Measurements from ENCODE around the gene SNRPD2.

The SNRPD2 gene

GRCh38 chr19:45691516-45692186, at the start of gene SNRPD2:
Gene SNRPD2 (minus strand): TSS chr19:45691953. CDS start chr19:45691888, 65 bp downstream.
- Histone ChIP-seq H3K36me3 (ENCODE audit: control insufficient read depth, insufficient read depth, low read length) (no peaks in the 10 kb centered on the region), H2AFZ (peak within 1 kb of the TSS; percentile 96), H3K4me2 (ENCODE audit: low read length) (peak within 1 kb of the TSS; percentile 79), H3K4me1 (no peaks in the 10 kb centered on the region), H3K79me2 (no peaks in the 10 kb centered on the region), H3K27me3 (ENCODE audit: control insufficient read depth, insufficient read depth, low read length) (no peaks in the 10 kb centered on the region), H3K9ac (peak within 1 kb of the TSS; percentile 78), H3K4me3 (ENCODE audit: low read depth, low read length) (peak within 1 kb of the TSS; percentile 74), H3K27ac (peak within 1 kb of the TSS; percentile 86), H3K9me3 (ENCODE audit: control insufficient read depth, low read length) (no peaks in the 10 kb centered on the region)
- no peak for TF ChIP-seq CTCF (IDR thresholded peaks at IDR 0.05)

DNA sequence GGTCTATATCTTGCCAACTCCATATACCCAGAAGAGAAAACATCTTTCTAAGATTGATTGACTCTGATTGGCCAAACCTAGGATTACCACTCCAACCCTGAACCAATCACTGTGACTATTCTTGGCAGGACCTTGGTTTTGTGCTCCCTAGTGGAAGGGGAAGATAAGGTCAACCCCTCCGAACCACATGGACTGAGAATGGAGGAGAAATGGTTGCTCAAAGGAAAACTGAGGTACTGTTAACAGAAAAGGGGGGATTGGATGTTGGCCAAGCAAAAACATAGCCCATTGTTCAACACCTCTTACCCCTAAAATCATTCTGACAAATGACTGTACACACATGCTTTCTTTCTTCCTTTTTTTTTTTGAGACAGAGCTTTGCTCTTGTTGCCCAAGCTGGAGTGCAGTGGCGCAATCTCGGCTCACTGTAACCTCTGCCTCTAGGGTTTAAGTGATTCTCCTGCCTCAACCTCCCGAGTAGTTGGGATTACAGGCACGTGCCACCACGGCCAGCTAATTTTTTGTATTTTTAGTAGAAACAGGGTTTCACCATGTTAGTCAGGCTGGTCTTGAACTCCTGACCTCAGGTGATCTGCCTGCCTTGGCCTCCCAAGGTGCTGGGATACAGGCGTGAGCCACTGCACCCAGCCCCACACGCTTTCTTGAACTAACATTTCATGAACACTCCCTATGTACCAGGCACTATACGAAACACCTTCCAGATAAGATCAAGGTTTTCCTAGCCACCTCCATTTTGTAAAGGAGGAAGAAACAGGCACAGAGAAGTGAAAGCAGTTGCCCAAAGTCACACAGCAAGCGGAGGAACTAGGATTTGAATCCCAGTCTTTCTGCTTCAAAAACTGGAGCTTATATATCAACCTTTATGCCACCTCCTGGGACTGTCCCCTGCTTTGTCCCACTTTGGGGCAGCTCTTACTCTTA, 48.0 kb upstream of the SNRPD2 start:
- no peaks in the 10 kb centered on the region for H3K79me2 ChIP-seq
- no peak overlapping the region for H2AFZ ChIP-seq
- no peaks in the 10 kb centered on the region for H3K36me3 ChIP-seq (ENCODE audit: control insufficient read depth, insufficient read depth, low read length)
- H3K9ac ChIP-seq, result no peak overlapping the region
- no peak for TF ChIP-seq CTCF (IDR thresholded peaks at IDR 0.05)
- no peaks in the 10 kb centered on the region for H3K27me3 ChIP-seq (ENCODE audit: control insufficient read depth, insufficient read depth, low read length)
- H3K4me1 ChIP-seq, result no peaks in the 10 kb centered on the region
- no peak overlapping the region for H3K27ac ChIP-seq
- H3K9me3 ChIP-seq (ENCODE audit: control insufficient read depth, low read length), result no peaks in the 10 kb centered on the region
- H3K4me3 ChIP-seq (ENCODE audit: low read depth, low read length), result no peak overlapping the region
- no peak overlapping the region for H3K4me2 ChIP-seq (ENCODE audit: low read length)

GRCh38 chr19:45733160-45733810, 41.5 kb upstream of the SNRPD2 start, which contains the start of gene MEIOSIN:
Gene MEIOSIN (plus strand): TSS chr19:45733439. CDS start chr19:45735377, 1,938 bp downstream.
- H3K4me2 ChIP-seq (ENCODE audit: low read length), result no peak within 1 kb of the TSS
- no peaks in the 10 kb centered on the region for H3K9me3 ChIP-seq (ENCODE audit: control insufficient read depth, low read length)
- H3K27me3 ChIP-seq (ENCODE audit: control insufficient read depth, insufficient read depth, low read length), result no peaks in the 10 kb centered on the region
- no peak for TF ChIP-seq CTCF (IDR thresholded peaks at IDR 0.05)
- H3K9ac ChIP-seq, result no peak within 1 kb of the TSS
- H3K36me3 ChIP-seq (ENCODE audit: control insufficient read depth, insufficient read depth, low read length), result no peaks in the 10 kb centered on the region
- no peak within 1 kb of the TSS for H3K4me3 ChIP-seq (ENCODE audit: low read depth, low read length)
- H3K79me2 ChIP-seq, result peaks cover 22% of the 10 kb centered on the region
- H3K4me1 ChIP-seq, result peaks cover 6% of the 10 kb centered on the region
- no peak within 1 kb of the TSS for H3K27ac ChIP-seq
- H2AFZ ChIP-seq, result no peak within 1 kb of the TSS

- peaks cover 6% of the 10 kb centered on the region for H3K4me1 ChIP-seq
- peak; percentile 24 for TF ChIP-seq CTCF (IDR thresholded peaks at IDR 0.05)
- H3K4me3 ChIP-seq (ENCODE audit: low read depth, low read length), result peak within 1 kb of the TSS; percentile 56
- H3K27me3 ChIP-seq (ENCODE audit: control insufficient read depth, insufficient read depth, low read length), result no peaks in the 10 kb centered on the region
- no peaks in the 10 kb centered on the region for H3K9me3 ChIP-seq (ENCODE audit: control insufficient read depth, low read length)
- H3K27ac ChIP-seq, result peak within 1 kb of the TSS; percentile 34
- H3K4me2 ChIP-seq (ENCODE audit: low read length), result peak within 1 kb of the TSS; percentile 82
- H2AFZ ChIP-seq, result peak within 1 kb of the TSS; percentile 89
- H3K9ac ChIP-seq, result no peak within 1 kb of the TSS
- peaks cover 47% of the 10 kb centered on the region for H3K79me2 ChIP-seq
- H3K36me3 ChIP-seq (ENCODE audit: control insufficient read depth, insufficient read depth, low read length), result no peaks in the 10 kb centered on the region
These were observed 38.9 kb upstream of the SNRPD2 start, which contains the start of gene FBXO46 for GRCh38 chr19:45730368-45731288. Gene FBXO46 (minus strand): TSS chr19:45730896. CDS start chr19:45713495, 17,401 bp downstream.
